NB4 (cell line): ENCODE results near the gene LIG3.

Source experiments
- DNase-seq: peaks from one replicate; pipeline ENCODE4 v3.0.0; 2010; ENCODE audit warnings: low read depth
- H3K4me3 ChIP-seq: one replicate; pipeline ENCODE4 v1.5.1; 2011; ENCODE audit warnings: mild to moderate bottlenecking, low read depth, low read length, moderate library complexity
- CTCF ChIP-seq: IDR thresholded peaks from one replicate; pipeline ENCODE4 v1.5.1; 2012; ENCODE audit warnings: low read depth, low read length
- MYC ChIP-seq: IDR thresholded peaks from 2 replicates; pipeline ENCODE4 v1.6.1; 2011; ENCODE audit warnings: low read depth, low read length
- POLR2A ChIP-seq: IDR thresholded peaks from 2 replicates; pipeline ENCODE4 v1.6.1; 2011; ENCODE audit warnings: mild to moderate bottlenecking; ENCODE audit not compliant: insufficient read length; ENCODE audit errors: extremely low read depth
- TF ChIP-seq, protein P1 (sequence below): IDR thresholded peaks from 2 replicates; pipeline ENCODE4 v1.6.1; 2011; ENCODE audit warnings: low read depth, low read length

Gene LIG3

DNA sequence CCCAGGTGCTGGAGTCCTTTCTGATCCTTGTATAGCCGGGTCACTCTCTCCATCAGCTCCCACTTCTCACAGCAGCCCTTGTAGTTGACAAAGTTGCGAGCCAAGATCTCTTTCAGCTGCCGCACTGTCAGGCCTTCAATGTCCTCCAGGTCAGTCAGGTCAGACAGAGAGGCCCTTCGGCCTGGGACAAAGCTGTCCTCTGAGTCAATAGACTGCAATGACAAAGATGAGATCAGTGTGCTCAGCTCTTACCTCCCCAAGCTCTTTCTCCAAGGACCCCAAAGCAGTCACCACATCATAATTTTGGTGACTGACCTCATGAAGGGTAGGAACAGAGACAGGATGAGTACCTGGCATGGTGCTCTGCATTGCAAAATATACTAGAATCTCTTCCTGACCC, 36.1 kb downstream of the LIG3 start:
- no peak for DNase-seq
- TF ChIP-seq MYC (no peak), POLR2A (no peak), CTCF (no peak)
- TF ChIP-seq, protein P1, sequence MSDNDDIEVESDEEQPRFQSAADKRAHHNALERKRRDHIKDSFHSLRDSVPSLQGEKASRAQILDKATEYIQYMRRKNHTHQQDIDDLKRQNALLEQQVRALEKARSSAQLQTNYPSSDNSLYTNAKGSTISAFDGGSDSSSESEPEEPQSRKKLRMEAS: no peak
- no peak overlapping the region for H3K4me3 ChIP-seq

GRCh38 chr17:35017021-35017420, 36.7 kb downstream of the LIG3 start:
- TF ChIP-seq MYC (no peak), CTCF (no peak), POLR2A (no peak)
- TF ChIP-seq, protein P1: no peak
- no peak for DNase-seq
- no peak overlapping the region for H3K4me3 ChIP-seq

DNA sequence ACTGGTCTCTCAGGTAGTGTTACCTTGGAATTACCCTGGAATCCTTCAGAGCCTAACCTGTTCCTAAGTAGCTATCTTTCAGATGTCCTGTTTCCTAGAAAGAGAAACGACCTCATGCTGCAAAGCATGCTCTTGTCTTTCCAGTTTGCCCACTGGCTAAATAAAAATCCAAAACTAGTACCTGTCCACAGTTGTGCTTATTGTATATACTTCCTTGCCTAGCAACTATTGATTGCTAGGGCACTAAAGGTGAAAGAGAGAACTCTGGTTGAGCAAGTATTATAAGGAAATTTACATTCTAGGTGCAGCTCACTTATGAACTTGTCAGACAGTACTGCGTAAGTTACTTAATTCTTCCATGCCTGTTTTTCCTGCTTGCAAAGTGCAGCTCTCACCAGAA, 38.5 kb downstream of the LIG3 start:
- TF ChIP-seq MYC: no peak
- no peak for TF ChIP-seq CTCF
- TF ChIP-seq POLR2A: no peak
- TF ChIP-seq, protein P1: no peak
- DNase-seq: no peak
- no peak overlapping the region for H3K4me3 ChIP-seq

DNA sequence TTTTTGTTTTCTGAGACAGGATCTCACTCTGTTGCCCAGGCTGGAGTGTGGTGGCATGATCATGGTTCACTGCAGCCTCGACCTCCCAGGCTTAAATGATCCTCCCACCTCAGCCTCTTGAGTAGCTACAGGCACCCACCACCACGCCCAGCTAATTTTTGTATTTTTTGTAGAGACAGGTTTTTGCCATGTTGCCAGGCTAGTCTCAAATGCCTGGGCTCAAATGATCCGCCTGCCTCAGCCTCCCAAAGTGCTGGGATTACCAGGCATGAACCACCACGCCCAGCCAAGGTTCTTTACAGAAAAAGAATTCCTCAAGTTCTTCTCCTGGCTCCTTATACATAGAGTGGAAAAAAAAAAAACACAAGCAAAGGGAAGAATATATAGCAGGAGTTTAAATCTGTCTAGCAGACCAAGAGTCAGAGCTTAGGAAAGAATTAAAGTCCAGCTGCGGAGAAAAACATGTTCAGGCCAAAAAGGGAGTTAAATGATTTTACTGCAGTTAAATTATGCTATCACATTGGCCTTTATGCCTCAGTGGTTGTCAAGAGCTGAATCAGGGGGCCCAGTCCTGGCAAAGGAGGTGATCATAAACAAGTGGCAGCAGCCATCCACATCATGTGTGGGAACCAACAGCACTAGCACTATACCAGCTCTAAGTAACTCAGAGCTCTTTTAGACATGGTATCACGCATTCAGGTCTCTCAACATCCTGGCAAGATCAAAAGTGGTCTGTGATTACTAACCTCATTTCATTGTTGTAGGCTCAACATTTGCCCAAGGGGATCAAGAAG, 39.3 kb downstream of the LIG3 start:
- TF ChIP-seq, protein P1: no peak
- TF ChIP-seq POLR2A: no peak
- TF ChIP-seq MYC: no peak
- no peak for TF ChIP-seq CTCF
- DNase-seq: no peak
- no peak overlapping the region for H3K4me3 ChIP-seq

GRCh38 chr17:35021520-35022380, 41.4 kb downstream of the LIG3 start:
- TF ChIP-seq CTCF (no peak), MYC (no peak), POLR2A (no peak)
- TF ChIP-seq, protein P1: no peak
- no peak overlapping the region for H3K4me3 ChIP-seq
- DNase-seq: no peak
